Measurements from ENCODE around the gene ZNHIT6.

Gene ZNHIT6

GRCh38 chr1:85621430-85621829, 86.8 kb downstream of the ZNHIT6 start:
- H3K36me3 Mint-ChIP-seq = peaks cover 50 to 72% of the 10 kb centered on the region in 2 donors

GRCh38 chr1:85617633-85618100, 90.6 kb downstream of the ZNHIT6 start:
- H3K4me1 Mint-ChIP-seq = peaks cover 13 to 18% of the 10 kb centered on the region in 2 donors
- no peak overlapping the region for H3K4me3 Mint-ChIP-seq
- peaks cover 26 to 55% of the 10 kb centered on the region in 2 donors for H3K36me3 Mint-ChIP-seq
- no peak overlapping the region for H3K27ac Mint-ChIP-seq
- peaks cover 16 to 20% of the 10 kb centered on the region in 2 donors for H3K9me3 Mint-ChIP-seq
- DNase-seq (peak; percentile 4), ATAC-seq (replicated peaks) (peak; percentile 93 to 97)
- H3K27me3 Mint-ChIP-seq = peaks cover 4 to 12% of the 10 kb centered on the region in 2 donors

More at GRCh38 chr1:85621430-85621829, 86.8 kb downstream of the ZNHIT6 start:
- H3K4me1 Mint-ChIP-seq = peaks cover 13 to 18% of the 10 kb centered on the region in 2 donors
- ATAC-seq (replicated peaks) (no peak), DNase-seq (no peak)
- H3K9me3 Mint-ChIP-seq = peaks cover 21 to 24% of the 10 kb centered on the region in 2 donors
- peaks cover 4% of the 10 kb centered on the region in 2 donors for H3K27me3 Mint-ChIP-seq
- no peak overlapping the region for H3K4me3 Mint-ChIP-seq
- no peak overlapping the region for H3K27ac Mint-ChIP-seq

DNA sequence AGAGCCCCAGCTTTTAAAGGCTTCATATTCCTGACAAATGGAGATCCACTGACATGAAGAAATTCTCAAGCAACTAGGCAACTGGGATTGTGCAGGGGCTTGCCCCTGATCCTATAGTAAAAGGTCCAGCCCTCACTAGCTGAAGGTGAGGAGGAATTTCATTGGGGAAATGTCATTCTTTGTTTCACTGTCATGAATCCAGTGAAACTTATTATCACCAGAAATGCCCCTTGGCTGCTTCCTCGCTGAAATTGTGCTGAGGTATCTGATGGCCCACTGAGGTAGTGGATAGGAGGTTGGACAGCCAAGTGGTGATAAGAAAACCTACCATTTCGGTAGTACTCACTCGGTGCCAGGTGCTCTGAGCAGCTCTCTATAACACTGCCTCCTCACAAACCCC, 91.5 kb downstream of the ZNHIT6 start:
- no peak for DNase-seq
- H3K9me3 Mint-ChIP-seq = peaks cover 11% of the 10 kb centered on the region in 2 donors
- H3K27ac Mint-ChIP-seq = no peak overlapping the region
- peaks cover 18 to 47% of the 10 kb centered on the region in 2 donors for H3K36me3 Mint-ChIP-seq
- no peak overlapping the region for H3K4me3 Mint-ChIP-seq
- peaks cover 13 to 18% of the 10 kb centered on the region in 2 donors for H3K4me1 Mint-ChIP-seq
- ATAC-seq (replicated peaks) = no peak
- peaks cover 4 to 12% of the 10 kb centered on the region in 2 donors for H3K27me3 Mint-ChIP-seq

DNA sequence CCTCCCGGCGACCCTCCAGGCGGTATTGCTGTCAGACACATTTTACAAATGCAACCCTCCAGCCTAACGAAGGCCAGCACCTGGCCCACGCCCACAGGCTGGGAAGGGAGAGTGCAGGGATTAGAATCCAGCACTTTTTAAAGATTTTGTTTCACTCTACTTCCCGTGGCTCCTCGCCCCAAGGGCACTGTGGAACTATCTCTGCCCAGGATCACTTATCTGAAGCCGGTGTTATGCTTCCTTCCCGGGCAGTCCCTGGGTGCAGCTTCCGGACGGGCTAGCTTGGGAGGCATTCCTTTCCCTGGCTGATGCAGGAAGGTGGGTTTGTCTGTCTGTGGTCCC, 91.9 kb downstream of the ZNHIT6 start:
- ATAC-seq (replicated peaks) (no peak), DNase-seq (no peak)
- no peak overlapping the region for H3K4me3 Mint-ChIP-seq
- H3K4me1 Mint-ChIP-seq = peaks cover 13 to 18% of the 10 kb centered on the region in 2 donors
- H3K27ac Mint-ChIP-seq = no peak overlapping the region
- H3K36me3 Mint-ChIP-seq = peaks cover 16 to 44% of the 10 kb centered on the region in 2 donors
- H3K9me3 Mint-ChIP-seq = peaks cover 9 to 10% of the 10 kb centered on the region in 2 donors
- H3K27me3 Mint-ChIP-seq = peaks cover 4 to 12% of the 10 kb centered on the region in 2 donors

DNA sequence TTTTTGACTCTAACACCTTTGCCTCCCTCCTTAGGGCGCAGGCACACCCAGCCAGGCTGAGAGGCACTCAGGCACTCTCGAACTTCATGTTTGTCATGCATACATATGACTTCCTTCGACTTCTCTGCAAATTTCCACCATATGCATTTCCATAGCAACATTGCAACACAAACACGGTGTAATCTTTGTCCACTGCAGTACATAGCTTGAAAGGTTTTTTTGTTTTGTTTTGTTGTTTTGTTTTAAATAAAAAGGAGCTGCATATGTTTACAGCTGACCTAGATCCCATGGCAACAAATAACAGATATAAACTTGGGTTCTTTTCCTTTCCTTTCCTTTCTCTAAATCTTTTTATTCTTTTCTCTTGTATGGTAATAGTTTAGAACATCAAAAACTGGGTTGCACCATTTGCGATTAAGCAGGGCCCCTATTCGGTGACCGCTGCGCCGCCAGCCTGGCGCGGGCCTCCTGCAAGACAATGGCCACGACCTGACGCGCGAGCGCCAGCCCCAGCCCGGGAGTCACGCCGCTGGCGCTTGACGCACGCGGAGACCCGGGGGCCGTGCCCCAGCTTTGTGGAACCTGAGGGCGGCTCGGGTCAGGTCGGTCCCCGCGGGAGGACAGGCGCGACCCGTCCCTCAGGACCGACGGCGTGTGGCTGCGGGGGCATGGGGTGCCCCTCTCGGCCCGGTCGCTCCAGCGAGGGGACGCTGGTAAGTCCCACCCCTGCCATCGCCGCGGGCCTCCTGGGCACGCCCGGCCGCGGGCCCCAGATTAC, 92.5 kb downstream of the ZNHIT6 start:
- DNase-seq (no peak), ATAC-seq (replicated peaks) (no peak)
- peaks cover 13 to 18% of the 10 kb centered on the region in 2 donors for H3K4me1 Mint-ChIP-seq
- peaks cover 4 to 7% of the 10 kb centered on the region in 2 donors for H3K9me3 Mint-ChIP-seq
- no peak overlapping the region for H3K27ac Mint-ChIP-seq
- H3K27me3 Mint-ChIP-seq = peaks cover 4 to 12% of the 10 kb centered on the region in 2 donors
- H3K36me3 Mint-ChIP-seq = peaks cover 14 to 44% of the 10 kb centered on the region in 2 donors
- no peak overlapping the region for H3K4me3 Mint-ChIP-seq

DNA sequence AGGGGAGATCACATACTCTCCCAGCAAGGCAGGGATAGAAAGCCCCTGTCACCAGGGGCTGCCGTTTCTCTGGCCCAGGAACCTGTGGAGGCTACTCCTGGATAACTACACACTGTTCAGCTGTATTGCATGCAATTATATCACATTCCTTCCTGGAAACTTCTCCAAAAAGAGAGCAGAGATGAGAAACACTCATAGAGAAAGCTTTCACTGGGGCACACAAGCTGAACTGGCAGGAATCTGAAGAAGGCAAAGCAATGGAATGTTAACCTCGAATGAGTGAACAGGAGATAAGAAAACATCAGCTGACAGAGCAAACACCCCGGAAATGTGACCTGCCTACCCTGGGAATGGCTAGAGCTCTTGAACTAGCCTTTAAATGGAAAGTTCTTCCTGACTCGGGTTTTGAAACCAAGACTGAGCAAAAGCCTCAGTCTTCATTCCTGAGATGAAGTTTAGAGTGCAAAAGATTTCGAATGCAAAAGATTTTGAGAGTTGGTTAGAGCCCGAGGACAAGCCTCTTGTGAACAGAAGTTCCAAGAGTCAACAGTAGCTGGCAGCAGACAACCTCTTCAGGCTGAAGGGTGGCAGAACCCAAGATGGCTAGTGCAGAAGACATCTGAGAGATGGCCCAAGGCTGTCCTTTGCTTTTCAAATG, 95.4 kb downstream of the ZNHIT6 start:
- Mint-ChIP-seq H3K9me3 (no peaks in the 10 kb centered on the region), H3K36me3 (peaks cover 7 to 28% of the 10 kb centered on the region in 2 donors), H3K4me3 (no peak overlapping the region), H3K4me1 (peaks cover 8 to 9% of the 10 kb centered on the region in 2 donors), H3K27ac (no peak overlapping the region), H3K27me3 (peaks cover 4 to 12% of the 10 kb centered on the region in 2 donors)
- DNase-seq (no peak), ATAC-seq (replicated peaks) (no peak)

DNA sequence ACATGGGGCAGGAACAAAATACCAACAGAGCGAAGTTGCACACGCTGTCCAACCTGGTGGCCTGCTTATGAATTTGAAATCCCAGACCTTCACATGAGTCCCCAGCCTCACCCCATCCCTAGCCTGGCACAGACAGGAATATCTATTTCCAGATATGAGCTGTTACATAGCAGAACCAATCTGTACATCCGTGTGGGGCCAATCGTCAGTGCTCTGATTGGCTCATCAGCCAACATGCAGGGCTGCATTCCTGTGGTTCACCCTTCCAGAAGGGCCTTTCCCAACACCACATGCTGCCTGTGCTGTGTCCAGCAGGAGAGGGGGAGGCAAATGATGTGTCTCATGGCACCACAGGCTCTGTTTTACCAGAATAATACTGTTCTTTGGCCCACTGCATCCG, 96.4 kb downstream of the ZNHIT6 start:
- H3K4me1 Mint-ChIP-seq = no peaks in the 10 kb centered on the region
- peaks cover 7 to 23% of the 10 kb centered on the region in 2 donors for H3K36me3 Mint-ChIP-seq
- H3K27me3 Mint-ChIP-seq = peaks cover 4 to 12% of the 10 kb centered on the region in 2 donors
- no peaks in the 10 kb centered on the region for H3K9me3 Mint-ChIP-seq
- no peak overlapping the region for H3K4me3 Mint-ChIP-seq
- H3K27ac Mint-ChIP-seq = no peak overlapping the region
- ATAC-seq (replicated peaks) (no peak), DNase-seq (no peak)

- no peak for DNase-seq
- Mint-ChIP-seq H3K27me3 (peaks cover under 1 to 8% of the 10 kb centered on the region in 2 donors), H3K9me3 (no peaks in the 10 kb centered on the region), H3K27ac (no peak overlapping the region), H3K4me3 (no peak overlapping the region), H3K36me3 (peaks cover 5 to 19% of the 10 kb centered on the region in 2 donors), H3K4me1 (no peaks in the 10 kb centered on the region)
- no peak for ATAC-seq (replicated peaks)
Measured at GRCh38 chr1:85611425-85611824, 96.8 kb downstream of the ZNHIT6 start.

DNA sequence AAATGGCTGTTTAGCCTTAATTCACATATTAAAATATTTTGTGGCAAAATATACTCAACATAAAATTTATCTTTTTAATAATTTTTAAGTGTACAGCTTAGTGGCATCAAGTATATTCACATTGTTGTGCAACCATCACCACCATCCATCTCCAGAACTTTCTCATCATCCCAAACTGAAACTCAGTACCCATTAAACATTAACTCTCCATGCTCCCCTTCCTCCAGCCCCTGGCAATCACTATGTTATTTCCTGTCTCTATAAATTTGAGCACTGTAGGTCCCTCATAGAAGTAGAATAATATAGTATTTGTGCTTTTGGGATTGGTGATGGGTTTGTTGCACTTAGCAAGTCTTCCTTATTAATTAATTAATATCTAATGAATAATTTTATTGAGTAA, 98.3 kb downstream of the ZNHIT6 start:
- Mint-ChIP-seq H3K4me3 (no peak overlapping the region), H3K27ac (no peak overlapping the region), H3K9me3 (no peaks in the 10 kb centered on the region), H3K27me3 (peaks cover 0 to 3% of the 10 kb centered on the region in 2 donors), H3K36me3 (peaks cover 5 to 13% of the 10 kb centered on the region in 2 donors), H3K4me1 (no peaks in the 10 kb centered on the region)
- ATAC-seq (replicated peaks) (no peak), DNase-seq (no peak)

DNA sequence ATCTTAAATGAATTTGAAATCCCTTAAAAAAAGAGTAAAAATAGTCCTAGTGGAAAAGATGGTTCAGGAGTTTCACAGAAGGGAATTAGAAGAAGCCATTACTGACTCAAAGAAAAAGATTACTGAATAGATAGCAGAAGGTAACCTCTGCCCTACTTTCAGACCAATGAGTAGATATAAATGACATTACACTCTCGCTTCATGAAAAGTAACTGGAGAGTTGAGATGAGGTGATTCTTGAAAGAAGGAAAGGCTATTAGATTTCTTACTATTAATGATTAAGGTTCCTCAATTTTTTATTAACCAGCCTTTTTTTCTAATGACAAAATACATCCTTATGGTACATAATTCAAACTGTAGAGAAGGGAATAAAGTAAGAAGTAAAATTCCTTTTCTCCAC, 99.4 kb downstream of the ZNHIT6 start:
- Mint-ChIP-seq H3K4me3 (no peak overlapping the region), H3K4me1 (no peaks in the 10 kb centered on the region), H3K27ac (no peak overlapping the region), H3K9me3 (no peaks in the 10 kb centered on the region), H3K27me3 (no peaks in the 10 kb centered on the region), H3K36me3 (peaks cover 5 to 13% of the 10 kb centered on the region in 2 donors)
- DNase-seq (no peak), ATAC-seq (replicated peaks) (no peak)

- ATAC-seq (replicated peaks) (no peak), DNase-seq (no peak)
- Mint-ChIP-seq H3K4me3 (no peak overlapping the region), H3K27ac (no peak overlapping the region), H3K4me1 (no peaks in the 10 kb centered on the region), H3K9me3 (no peaks in the 10 kb centered on the region), H3K27me3 (no peaks in the 10 kb centered on the region), H3K36me3 (peaks cover 5 to 10% of the 10 kb centered on the region in 2 donors)
Measured at GRCh38 chr1:85607921-85608265, 100.3 kb downstream of the ZNHIT6 start.

GRCh38 chr1:85607126-85607920, 100.9 kb downstream of the ZNHIT6 start:
- Mint-ChIP-seq H3K36me3 (peaks cover 5 to 8% of the 10 kb centered on the region in 2 donors), H3K27ac (no peak overlapping the region), H3K4me3 (no peak overlapping the region), H3K27me3 (no peaks in the 10 kb centered on the region), H3K4me1 (no peaks in the 10 kb centered on the region), H3K9me3 (no peaks in the 10 kb centered on the region)
- DNase-seq = no peak
- ATAC-seq (replicated peaks) = no peak

DNA sequence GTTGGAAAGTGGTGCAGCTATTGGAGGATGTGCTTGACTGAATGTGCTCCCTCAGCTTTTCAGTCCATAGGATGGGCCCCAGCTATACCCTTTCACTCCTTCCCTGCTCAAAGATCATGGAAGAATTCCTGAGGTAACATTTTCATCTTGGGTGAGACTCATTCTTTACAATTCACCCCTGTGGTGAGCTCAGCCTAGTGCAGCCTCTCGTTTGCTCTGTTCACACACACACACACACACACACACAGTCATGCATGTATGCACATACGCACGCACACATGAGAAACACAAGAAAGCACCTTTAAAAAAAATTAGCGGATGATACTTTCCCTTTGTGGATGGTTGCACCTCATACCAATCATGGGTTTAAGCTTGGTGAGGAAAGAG, 101.8 kb downstream of the ZNHIT6 start:
- Mint-ChIP-seq H3K27ac (no peak overlapping the region), H3K4me3 (no peak overlapping the region), H3K4me1 (no peaks in the 10 kb centered on the region), H3K27me3 (no peaks in the 10 kb centered on the region), H3K36me3 (peaks cover 5 to 8% of the 10 kb centered on the region in 2 donors), H3K9me3 (no peaks in the 10 kb centered on the region)
- DNase-seq (no peak), ATAC-seq (replicated peaks) (no peak)
